Fibroblast of lung (primary cell): Measurements from ENCODE around the gene PRSS1.

ENCODE experiments used
- EZH2 ChIP-seq: IDR thresholded peaks from 2 replicates; pipeline ENCODE4 v1.5.1; 2012; ENCODE audit warnings: low read length, control low read depth, mild to moderate bottlenecking; ENCODE audit errors: missing control alignments
- TF ChIP-seq, protein P1 (sequence below), 2 donors: IDR thresholded peaks in 1 of 2; conservative IDR thresholded peaks in 1 of 2; 1 replicate in 1 of 2; 2 replicates in 1 of 2; pipeline ENCODE4 v1.5.1; 2011 to 2012; ENCODE audit warnings: low read length in 2 of 2, control low read depth in 1 of 2, inconsistent platforms in 1 of 2, low read depth in 1 of 2, mild to moderate bottlenecking in 1 of 2

DNA sequence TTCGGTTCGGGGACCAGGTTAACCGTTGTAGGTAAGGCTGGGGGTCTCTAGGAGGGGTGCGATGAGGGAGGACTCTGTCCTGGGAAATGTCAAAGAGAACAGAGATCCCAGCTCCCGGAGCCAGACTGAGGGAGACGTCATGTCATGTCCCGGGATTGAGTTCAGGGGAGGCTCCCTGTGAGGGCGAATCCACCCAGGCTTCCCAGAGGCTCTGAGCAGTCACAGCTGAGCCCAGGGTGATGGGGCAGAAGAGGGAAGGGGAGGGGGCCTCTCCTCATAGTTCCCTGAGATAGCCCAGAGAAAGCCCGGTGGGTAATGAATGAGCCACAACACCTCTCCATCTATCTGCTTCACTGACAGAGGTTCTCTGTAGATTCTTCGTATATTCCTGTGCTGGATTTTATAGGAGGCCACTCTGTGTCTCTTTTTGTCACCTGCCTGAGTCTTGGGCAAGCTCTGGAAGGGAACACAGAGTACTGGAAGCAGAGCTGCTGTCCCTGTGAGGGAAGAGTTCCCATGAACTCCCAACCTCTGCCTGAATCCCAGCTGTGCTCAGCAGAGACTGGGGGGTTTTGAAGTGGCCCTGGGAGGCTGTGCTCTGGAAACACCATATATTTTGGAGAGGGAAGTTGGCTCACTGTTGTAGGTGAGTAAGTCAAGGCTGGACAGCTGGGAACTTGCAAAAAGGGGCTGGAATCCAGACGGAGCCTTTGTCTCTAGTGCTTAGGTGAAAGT lies 37.9 kb downstream of the PRSS1 start:
- no peak for TF ChIP-seq EZH2
- TF ChIP-seq, protein P1, sequence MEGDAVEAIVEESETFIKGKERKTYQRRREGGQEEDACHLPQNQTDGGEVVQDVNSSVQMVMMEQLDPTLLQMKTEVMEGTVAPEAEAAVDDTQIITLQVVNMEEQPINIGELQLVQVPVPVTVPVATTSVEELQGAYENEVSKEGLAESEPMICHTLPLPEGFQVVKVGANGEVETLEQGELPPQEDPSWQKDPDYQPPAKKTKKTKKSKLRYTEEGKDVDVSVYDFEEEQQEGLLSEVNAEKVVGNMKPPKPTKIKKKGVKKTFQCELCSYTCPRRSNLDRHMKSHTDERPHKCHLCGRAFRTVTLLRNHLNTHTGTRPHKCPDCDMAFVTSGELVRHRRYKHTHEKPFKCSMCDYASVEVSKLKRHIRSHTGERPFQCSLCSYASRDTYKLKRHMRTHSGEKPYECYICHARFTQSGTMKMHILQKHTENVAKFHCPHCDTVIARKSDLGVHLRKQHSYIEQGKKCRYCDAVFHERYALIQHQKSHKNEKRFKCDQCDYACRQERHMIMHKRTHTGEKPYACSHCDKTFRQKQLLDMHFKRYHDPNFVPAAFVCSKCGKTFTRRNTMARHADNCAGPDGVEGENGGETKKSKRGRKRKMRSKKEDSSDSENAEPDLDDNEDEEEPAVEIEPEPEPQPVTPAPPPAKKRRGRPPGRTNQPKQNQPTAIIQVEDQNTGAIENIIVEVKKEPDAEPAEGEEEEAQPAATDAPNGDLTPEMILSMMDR (conservative IDR thresholded peaks at IDR 0.05 in 1 of 2, IDR thresholded peaks at IDR 0.05 in 1 of 2; ENCODE audit: low read depth in 1 of 2, low read length in 2 of 2) = no peak
